Measurements from ENCODE around the gene TCF7L1.

DNA sequence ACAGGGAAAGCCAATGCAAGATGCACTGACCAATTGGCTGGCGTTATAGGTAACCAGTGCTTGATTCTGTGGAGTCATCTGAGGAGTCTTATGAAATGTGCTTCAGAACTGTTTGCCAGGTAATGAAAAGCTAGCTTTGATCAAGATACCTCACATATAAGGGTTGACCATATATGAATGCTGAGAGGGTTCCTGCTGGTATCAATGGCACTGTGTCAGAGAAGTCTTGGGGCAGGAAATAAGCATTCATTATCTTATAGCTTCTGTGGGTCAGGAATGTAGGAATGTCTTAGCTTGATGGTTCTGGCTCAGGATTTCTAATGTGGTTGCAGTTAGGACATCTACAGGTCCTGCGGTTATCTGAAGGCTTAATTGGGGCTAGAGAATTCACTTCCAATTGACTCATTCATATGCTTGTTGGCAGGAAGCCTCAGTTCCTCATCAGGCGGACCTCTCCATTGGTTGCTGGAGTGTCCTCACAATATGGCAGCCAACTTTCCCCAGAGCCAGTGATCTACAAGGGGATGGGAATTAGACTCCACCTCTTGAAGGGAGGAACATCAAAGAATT, 22.1 kb upstream of the TCF7L1 start:
- TF ChIP-seq EP300 (IDR thresholded peaks at IDR 0.05; ENCODE audit: borderline replicate concordance) (no peak), CREB1 (IDR thresholded peaks at IDR 0.05; ENCODE audit: low read depth) (no peak), TEAD4 (IDR thresholded peaks at IDR 0.05) (no peak), NFIC (IDR thresholded peaks at IDR 0.05) (no peak)
- TF ChIP-seq, protein P1, sequence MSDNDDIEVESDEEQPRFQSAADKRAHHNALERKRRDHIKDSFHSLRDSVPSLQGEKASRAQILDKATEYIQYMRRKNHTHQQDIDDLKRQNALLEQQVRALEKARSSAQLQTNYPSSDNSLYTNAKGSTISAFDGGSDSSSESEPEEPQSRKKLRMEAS (IDR thresholded peaks at IDR 0.05), result no peak
- TF ChIP-seq, protein P2, sequence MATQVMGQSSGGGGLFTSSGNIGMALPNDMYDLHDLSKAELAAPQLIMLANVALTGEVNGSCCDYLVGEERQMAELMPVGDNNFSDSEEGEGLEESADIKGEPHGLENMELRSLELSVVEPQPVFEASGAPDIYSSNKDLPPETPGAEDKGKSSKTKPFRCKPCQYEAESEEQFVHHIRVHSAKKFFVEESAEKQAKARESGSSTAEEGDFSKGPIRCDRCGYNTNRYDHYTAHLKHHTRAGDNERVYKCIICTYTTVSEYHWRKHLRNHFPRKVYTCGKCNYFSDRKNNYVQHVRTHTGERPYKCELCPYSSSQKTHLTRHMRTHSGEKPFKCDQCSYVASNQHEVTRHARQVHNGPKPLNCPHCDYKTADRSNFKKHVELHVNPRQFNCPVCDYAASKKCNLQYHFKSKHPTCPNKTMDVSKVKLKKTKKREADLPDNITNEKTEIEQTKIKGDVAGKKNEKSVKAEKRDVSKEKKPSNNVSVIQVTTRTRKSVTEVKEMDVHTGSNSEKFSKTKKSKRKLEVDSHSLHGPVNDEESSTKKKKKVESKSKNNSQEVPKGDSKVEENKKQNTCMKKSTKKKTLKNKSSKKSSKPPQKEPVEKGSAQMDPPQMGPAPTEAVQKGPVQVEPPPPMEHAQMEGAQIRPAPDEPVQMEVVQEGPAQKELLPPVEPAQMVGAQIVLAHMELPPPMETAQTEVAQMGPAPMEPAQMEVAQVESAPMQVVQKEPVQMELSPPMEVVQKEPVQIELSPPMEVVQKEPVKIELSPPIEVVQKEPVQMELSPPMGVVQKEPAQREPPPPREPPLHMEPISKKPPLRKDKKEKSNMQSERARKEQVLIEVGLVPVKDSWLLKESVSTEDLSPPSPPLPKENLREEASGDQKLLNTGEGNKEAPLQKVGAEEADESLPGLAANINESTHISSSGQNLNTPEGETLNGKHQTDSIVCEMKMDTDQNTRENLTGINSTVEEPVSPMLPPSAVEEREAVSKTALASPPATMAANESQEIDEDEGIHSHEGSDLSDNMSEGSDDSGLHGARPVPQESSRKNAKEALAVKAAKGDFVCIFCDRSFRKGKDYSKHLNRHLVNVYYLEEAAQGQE (IDR thresholded peaks at IDR 0.05; ENCODE audit: low read depth), result no peak
